GM19328 (cell line): ENCODE data around the gene TMEM132C.
"Not testable (repeated sequence)": the region's sequence is repeated elsewhere in the genome, so short reads cannot be mapped to it uniquely, and the experiment has no call there.

Source experiments
- ATAC-seq: cut with Tn5 transposase; IDR thresholded peaks from one replicate; pipeline ENCODE4 v1.9.1; 2021; ENCODE audit warnings: mild to moderate bottlenecking, moderate library complexity; ENCODE audit not compliant: unreplicated experiment

The TMEM132C gene

GRCh38 chr12:128463881-128464280 is 196.9 kb downstream of the TMEM132C start:
- no peak for ATAC-seq

DNA sequence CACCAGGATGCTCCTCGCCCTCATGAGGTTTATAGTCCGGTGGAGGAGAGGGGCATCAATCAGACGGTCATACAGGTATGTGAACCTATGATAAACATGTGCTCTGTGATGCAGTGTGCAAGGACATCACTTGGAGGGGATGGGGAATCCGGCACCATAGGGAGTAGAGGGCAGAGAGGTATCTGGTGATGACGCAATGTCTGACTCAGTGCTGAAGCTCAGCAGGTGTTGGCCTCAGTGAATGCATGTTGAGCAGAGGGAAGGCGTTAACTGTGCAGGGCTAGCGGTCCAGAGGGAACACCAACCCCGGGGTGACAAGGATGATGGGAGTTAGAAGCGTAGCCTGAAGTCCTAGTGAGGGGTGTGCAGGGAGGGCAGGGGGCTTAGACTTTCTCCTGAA is 200.9 kb downstream of the TMEM132C start:
- no peak for ATAC-seq

GRCh38 chr12:128468926-128469325 is 202.0 kb downstream of the TMEM132C start:
- no peak for ATAC-seq

DNA sequence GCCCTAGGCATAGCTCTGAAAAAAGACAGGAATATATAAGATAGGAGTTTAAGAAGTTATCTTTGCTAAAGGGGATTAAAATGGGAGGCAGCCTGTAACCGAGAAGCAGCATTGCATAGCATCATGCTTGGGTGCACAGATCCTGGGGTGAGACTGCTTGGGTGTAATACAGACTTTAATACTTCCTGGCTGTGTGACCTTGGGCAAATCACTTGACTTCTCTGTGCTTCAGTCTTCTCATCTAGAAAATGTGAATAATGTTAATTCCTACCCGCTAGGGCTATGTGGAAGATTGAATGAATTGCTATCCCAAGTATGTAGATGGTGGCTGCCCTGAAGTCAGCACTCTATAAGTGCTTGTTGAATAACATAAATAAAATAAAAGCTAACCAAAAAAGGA is 204.5 kb downstream of the TMEM132C start:
- no peak for ATAC-seq

- no peak for ATAC-seq
Measured at GRCh38 chr12:128474916-128475315, 207.9 kb downstream of the TMEM132C start.

DNA sequence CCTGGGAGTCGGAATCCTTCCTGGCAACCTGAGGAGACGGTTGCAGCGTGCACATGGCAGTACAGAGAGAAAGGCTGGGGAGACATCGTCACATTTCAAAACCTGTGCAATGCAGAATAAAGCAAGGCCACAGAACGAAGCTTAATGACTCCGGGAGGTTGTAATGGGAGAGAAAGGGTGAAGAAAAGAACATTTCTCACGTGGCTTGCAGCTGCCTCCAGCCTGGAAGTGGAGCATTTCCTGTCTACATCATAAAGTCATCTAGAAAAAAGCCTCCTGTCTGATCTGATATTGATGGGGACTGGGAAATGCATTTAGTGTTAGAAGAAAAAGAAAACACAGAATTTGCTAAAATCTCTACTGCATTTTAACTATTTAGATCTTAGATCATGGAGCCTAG is 209.3 kb downstream of the TMEM132C start:
- ATAC-seq: no peak

DNA sequence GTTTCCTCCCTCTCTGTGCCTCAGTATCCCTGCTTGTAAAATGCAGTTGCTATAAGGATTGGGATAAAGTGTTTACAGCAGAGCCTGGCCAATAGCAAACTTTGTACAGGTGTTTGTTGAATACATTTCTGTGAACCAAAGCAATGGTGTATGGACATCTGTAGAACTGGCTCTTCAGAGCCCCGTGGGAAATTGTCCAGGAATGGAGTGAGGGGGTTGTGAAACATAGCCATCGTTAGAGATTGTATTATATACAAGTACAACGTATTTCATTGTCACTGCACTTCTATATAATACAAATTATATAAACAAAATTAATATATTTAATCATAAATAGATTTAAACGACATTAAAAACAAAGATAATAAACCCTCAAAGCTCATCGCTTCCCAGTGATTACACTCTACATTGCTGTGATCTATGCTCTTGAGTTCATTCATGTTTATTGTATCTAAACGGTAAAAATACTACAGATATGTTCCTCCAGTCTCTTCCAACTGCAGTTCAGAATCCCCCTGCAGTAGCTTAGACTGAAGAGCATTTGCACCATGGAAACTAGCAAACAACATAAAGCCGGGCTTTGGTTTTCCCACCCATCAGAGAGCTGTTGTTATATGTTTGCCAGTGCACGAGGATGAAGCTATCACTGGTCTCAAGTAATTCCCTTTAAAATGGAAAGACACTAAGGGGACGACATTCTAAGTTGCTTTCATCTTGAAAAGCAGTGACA is 216.7 kb downstream of the TMEM132C start:
- no peak for ATAC-seq

GRCh38 chr12:128497376-128497775 is 230.4 kb downstream of the TMEM132C start:
- not testable (repeated sequence) for ATAC-seq

GRCh38 chr12:128507470-128507869 is 240.5 kb downstream of the TMEM132C start:
- no peak for ATAC-seq

DNA sequence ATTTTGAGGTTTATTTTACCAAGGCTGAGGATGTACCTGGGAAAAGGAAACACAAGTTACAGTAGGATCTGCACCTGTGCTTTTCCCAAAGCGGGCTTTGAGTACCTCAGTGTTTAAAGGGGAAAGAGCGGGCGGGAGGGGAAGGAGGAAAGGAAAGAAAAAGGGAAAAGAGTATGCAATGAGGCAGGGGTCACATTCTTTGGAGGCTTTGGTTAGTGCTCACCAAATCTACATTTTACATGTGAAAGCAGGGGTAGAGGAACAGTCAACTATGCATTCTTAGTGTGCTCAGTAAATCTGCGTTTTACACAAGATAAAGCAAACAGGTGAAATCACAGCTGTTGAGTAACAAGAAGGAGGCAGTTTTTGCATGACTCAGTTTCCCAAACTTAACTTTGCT is 242.2 kb downstream of the TMEM132C start:
- ATAC-seq: no peak

GRCh38 chr12:128510511-128510910 is 243.5 kb downstream of the TMEM132C start:
- no peak for ATAC-seq

DNA sequence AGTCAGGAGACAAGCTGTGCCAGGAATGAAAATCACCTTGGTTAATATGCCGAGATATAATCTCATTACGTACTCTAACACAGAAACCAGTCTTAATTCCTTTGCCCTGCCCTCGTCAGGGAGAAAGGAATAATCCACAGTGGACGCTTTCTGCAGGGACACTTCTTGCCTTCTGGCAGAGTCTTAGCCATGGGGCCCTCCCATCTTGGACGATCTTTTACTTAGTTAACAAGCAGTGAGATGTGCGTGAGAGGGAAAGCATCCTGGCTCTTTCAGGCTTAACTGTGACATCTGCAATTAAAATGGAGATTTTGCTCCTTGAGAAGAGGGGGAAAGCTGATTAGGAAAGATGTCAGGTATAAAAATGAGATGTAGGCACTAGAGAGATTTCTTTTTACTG is 246.4 kb downstream of the TMEM132C start:
- no peak for ATAC-seq

GRCh38 chr12:128513831-128514230 is 246.9 kb downstream of the TMEM132C start:
- no peak for ATAC-seq

GRCh38 chr12:128518644-128519043 is 251.7 kb downstream of the TMEM132C start:
- ATAC-seq: no peak

DNA sequence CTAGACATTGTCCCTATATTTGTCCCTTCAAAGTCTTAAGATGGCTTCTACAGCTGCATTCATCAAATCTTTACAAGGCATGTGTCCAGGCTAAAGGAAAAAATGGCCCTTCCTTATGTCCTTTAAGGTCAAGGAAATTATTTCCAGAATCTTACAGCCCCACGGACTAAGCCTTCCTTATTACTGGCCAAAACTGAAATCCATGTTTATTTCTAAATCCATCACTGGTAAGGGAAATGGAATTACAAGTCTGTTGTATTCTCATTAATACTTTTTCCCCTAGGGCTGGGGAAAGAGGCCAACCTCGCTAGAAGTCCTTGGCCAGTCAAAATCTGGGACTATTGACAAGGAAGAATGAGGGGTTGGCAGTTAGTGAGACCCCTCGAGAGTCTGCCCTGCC is 252.5 kb downstream of the TMEM132C start:
- ATAC-seq: no peak

DNA sequence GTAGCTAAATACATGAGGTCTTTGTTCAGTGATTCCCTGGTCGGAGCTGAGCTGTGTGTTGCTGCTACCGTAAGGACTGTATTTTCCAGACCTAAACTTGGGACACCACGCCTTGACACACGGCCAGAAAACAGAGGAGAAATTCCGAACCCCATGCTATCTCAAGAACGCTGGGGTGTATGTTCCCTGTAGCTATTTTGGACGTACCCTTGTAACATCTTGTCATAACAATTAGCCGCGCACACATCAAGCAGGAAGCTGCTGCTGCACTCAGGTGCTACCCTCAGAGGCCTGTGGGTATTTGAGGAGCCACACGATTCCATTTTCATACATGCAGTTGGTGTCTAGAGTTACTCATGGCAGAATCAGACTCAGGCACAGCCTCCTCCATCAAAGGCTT is 255.0 kb downstream of the TMEM132C start:
- ATAC-seq: no peak

DNA sequence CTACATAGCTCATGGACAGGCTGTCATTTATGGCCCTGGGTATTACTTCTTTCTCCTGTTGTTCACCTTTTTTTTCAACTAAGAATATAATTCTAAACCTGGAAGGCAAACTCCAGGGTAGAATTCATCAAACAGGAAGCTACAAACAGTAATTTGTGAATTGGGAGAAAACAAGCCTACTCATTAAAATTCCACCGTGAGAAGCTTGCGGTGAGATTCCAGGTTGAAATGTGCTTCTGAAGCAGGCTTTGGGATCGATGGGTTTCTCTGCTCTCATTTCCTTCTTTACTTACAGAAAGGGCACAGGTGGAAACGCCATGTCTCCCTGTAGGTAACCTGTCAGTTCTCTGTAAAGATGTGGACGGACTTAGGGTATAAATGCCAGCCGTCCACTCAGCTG is 257.5 kb downstream of the TMEM132C start:
- ATAC-seq: no peak

GRCh38 chr12:128531170-128531569 is 264.2 kb downstream of the TMEM132C start:
- no peak for ATAC-seq

DNA sequence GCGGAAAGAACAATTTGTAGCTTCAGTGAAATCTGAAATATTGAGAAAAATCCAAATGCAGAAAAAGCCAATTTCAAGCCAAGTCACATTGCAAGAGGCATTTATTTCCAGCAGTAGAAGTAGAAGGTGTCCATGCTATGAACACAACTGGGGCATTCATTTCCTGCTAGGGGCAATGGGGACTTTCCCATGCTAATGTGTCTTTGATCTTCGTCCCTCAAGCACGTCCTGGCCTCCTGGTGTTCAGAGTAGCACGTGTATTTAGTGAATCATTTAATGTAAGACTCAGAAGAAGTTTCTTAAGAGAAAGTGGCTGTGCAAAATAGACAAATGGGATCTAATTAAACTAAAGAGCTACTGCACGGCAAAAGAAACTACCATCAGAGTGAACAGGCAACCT is 267.9 kb downstream of the TMEM132C start:
- ATAC-seq: no peak

- no peak for ATAC-seq
Measured at GRCh38 chr12:128536810-128537209, 269.8 kb downstream of the TMEM132C start.

DNA sequence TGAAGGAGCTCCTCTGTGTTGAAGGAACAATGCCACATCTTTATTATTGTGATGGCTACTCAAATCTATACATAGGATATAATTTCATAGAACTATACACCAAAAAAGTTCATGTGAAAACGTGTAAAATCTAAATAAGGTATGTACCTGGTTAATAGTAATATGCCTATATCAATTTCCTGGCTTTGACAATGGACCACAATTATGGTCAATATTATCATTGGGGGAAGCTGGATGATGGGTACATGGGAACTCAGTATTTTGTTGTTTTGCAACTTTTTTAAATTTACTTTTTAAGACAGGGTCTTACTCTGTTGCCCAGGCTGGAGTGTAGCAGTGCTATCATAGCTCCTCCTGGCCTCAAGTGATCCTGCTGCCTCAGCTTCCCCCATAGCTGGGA is 270.7 kb downstream of the TMEM132C start:
- ATAC-seq: no peak

- no peak for ATAC-seq
Measured at GRCh38 chr12:128542844-128543243, 275.9 kb downstream of the TMEM132C start.

- no peak for ATAC-seq
Measured at GRCh38 chr12:128543460-128543859, 276.5 kb downstream of the TMEM132C start.
